GM23248 (cell line): ENCODE data around the gene SGSM2. TPM values are rescaled to one million over a fixed set of nuclear protein-coding genes. Genes with fewer than 3 reads are reported as not detected.

Experiments used
- DNase-seq: peaks from one replicate; pipeline ENCODE4 v3.0.0-alpha.2; 2015
- H2AFZ ChIP-seq: fragments of 200-600 bp; sonication (generic); 2 replicates; pipeline ENCODE4 v1.6.1; 2016; ENCODE audit warnings: antibody characterized with exemption
- H3F3A ChIP-seq: fragments of 200-600 bp; sonication (generic); 2 replicates; pipeline ENCODE4 v1.6.1; 2016; ENCODE audit warnings: mild to moderate bottlenecking, antibody characterized with exemption, mixed run types; ENCODE audit not compliant: insufficient read depth
- H3K27ac ChIP-seq: fragments of 200-600 bp; sonication (generic); 2 replicates; pipeline ENCODE4 v1.5.1; 2016; ENCODE audit warnings: mild to moderate bottlenecking
- H3K27me3 ChIP-seq: fragments of 200-600 bp; sonication (generic); replicated peaks from 2 replicates; pipeline ENCODE4 v1.6.1; 2016; ENCODE audit warnings: mild to moderate bottlenecking; ENCODE audit not compliant: insufficient read depth
- H3K36me3 ChIP-seq: fragments of 200-600 bp; sonication (generic); 2 replicates; pipeline ENCODE4 v1.6.1; 2016; ENCODE audit warnings: low read depth, mild to moderate bottlenecking
- H3K4me1 ChIP-seq: fragments of 200-600 bp; sonication (generic); 2 replicates; pipeline ENCODE4 v1.6.1; 2016; ENCODE audit warnings: mild to moderate bottlenecking; ENCODE audit not compliant: insufficient read depth
- H3K4me2 ChIP-seq: fragments of 200-600 bp; sonication (generic); one replicate; pipeline ENCODE4 v1.6.1; 2016; ENCODE audit warnings: mild to moderate bottlenecking; ENCODE audit not compliant: unreplicated experiment
- H3K4me3 ChIP-seq: fragments of 200-600 bp; sonication (generic); 2 replicates; pipeline ENCODE4 v1.5.1; 2016; ENCODE audit warnings: mild to moderate bottlenecking
- H3K79me2 ChIP-seq: fragments of 200-600 bp; sonication (generic); 2 replicates; pipeline ENCODE4 v1.6.1; 2016; ENCODE audit warnings: mild to moderate bottlenecking; ENCODE audit not compliant: insufficient read depth
- H3K9ac ChIP-seq: fragments of 200-600 bp; sonication (generic); 2 replicates; pipeline ENCODE4 v1.6.1; 2016; ENCODE audit warnings: mild to moderate bottlenecking
- H3K9me2 ChIP-seq: fragments of 200-600 bp; sonication (generic); 2 replicates; pipeline ENCODE4 v1.6.1; 2016; ENCODE audit warnings: mixed run types, mild to moderate bottlenecking, moderate library complexity; ENCODE audit not compliant: insufficient read depth
- H3K9me3 ChIP-seq: fragments of 200-600 bp; sonication (generic); one replicate; pipeline ENCODE4 v1.6.1; 2017; ENCODE audit warnings: low read depth
- H4K20me1 ChIP-seq: fragments of 200-600 bp; sonication (generic); 2 replicates; pipeline ENCODE4 v1.6.0; 2016; ENCODE audit not compliant: insufficient read depth
- EZH2 ChIP-seq: fragments of 200-600 bp; sonication (generic); IDR thresholded peaks from 2 replicates; pipeline ENCODE4 v1.6.1; 2018; ENCODE audit warnings: antibody characterized with exemption, mild to moderate bottlenecking; ENCODE audit not compliant: insufficient read depth, poor library complexity, severe bottlenecking
- EZH2phosphoT487 ChIP-seq: fragments of 200-600 bp; sonication (generic); IDR thresholded peaks from 2 replicates; pipeline ENCODE4 v1.6.1; 2018; ENCODE audit warnings: antibody characterized with exemption, moderate library complexity, mild to moderate bottlenecking, low read depth; ENCODE audit not compliant: insufficient read depth
- WGBS, 2 experiments: methylation state at CpG; one replicate each; pipeline ENCODE4 v1.1.6; 2015 to 2017; ENCODE audit warnings: low lambda C conversion rate in 2 of 2, low coverage in 1 of 2; ENCODE audit errors: missing lambda C conversion rate in 2 of 2; 5-methylcytosine and 5-hydroxymethylcytosine counted together
- in situ Hi-C: fragments of 300-500 bp; cut with MboI; formaldehyde crosslinking; loops from 2 replicates; pipeline ENCODE4 v1.15.0; 2020
- polyA plus RNA-seq: library from polyadenylated mRNA; unstranded; fragments of >200 nt; fragmentation: Nextera tagmentation; extraction: Ambion mirVana; gene quantifications from 2 replicates; pipeline ENCODE4 v1.2.1, GENCODE V29; 2016
- total RNA-seq: library from RNA; depleted of rRNA; stranded (reverse); fragments of >200 nt; shearing (Covaris generic); gene quantifications from 2 replicates; pipeline ENCODE4 v1.2.3, GENCODE V29; 2014

SGSM2 gene
- total and polyA plus RNA-seq, 2 experiments from 2014 or later, result 19.8 to 32.3 TPM

DNA sequence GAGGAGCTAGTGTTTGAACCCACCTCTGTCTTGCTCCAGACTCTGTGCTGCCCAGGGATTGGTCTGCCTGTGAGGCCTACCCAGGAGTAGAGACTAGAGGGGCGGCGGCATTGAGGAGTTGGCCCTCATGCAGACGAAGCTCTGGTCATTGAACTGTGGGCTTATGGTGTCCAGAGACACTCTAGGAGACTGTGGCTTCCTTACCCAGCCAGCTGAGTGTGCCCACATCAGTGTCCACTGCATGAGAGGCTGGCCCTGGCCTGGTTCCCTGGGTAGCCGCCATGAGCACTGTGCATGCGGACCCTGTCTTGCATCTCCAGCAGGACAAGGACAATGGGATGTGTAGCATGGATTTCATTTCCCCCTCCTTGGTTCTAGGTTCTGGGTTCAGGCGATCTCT is 14.0 kb downstream of the SGSM2 start:
- Histone ChIP-seq H3K36me3 (no peaks in the 10 kb centered on the region), H3K4me2 (no peak overlapping the region), H3K9me2 (no peaks in the 10 kb centered on the region), H3K9me3 (no peaks in the 10 kb centered on the region), H3K9ac (no peak overlapping the region), H3K27me3 (no peaks in the 10 kb centered on the region), H4K20me1 (no peaks in the 10 kb centered on the region), H3K4me1 (peaks cover 7% of the 10 kb centered on the region; the same call in 1 of the 2 replicates), H3F3A (no peaks in the 10 kb centered on the region), H3K4me3 (no peak overlapping the region), H3K79me2 (no peaks in the 10 kb centered on the region), H2AFZ (no peak overlapping the region), H3K27ac (no peak overlapping the region)
- in situ Hi-C loops, result no loop called here
- DNase-seq, result no peak
- TF ChIP-seq EZH2phosphoT487 (no peak), EZH2 (no peak)
- 95 to 98% methylated on average over 6 of the region's 6 CpGs for WGBS, 2 experiments

- H3K4me1 ChIP-seq, result peaks cover 5% of the 10 kb centered on the region
- WGBS, 2 experiments, result 96 to 98% methylated on average over 8 of the region's 8 CpGs
- in situ Hi-C loops, result no loop called here
- H3K4me2 ChIP-seq, result no peak overlapping the region
- H3K27ac ChIP-seq, result no peak overlapping the region
- no peak for TF ChIP-seq EZH2phosphoT487
- TF ChIP-seq EZH2, result no peak
- no peak overlapping the region for H3K9ac ChIP-seq
- no peak for DNase-seq
- H3K9me3 ChIP-seq, result no peaks in the 10 kb centered on the region
- H3K79me2 ChIP-seq, result no peaks in the 10 kb centered on the region
- no peaks in the 10 kb centered on the region for H3K27me3 ChIP-seq
- no peaks in the 10 kb centered on the region for H3K36me3 ChIP-seq
- H3K4me3 ChIP-seq, result no peak overlapping the region
- H2AFZ ChIP-seq, result no peak overlapping the region
- no peaks in the 10 kb centered on the region for H3K9me2 ChIP-seq
- peaks cover 13% of the 10 kb centered on the region for H3F3A ChIP-seq
- no peaks in the 10 kb centered on the region for H4K20me1 ChIP-seq
Observed at GRCh38 chr17:2354311-2354710, 17.0 kb downstream of the SGSM2 start.

GRCh38 chr17:2357237-2357636 is 19.9 kb downstream of the SGSM2 start:
- peaks cover 13% of the 10 kb centered on the region for H3F3A ChIP-seq
- no peak overlapping the region for H2AFZ ChIP-seq
- no peak overlapping the region for H3K4me3 ChIP-seq
- no peak overlapping the region for H3K9ac ChIP-seq
- H4K20me1 ChIP-seq, result no peaks in the 10 kb centered on the region
- WGBS, 2 experiments, result 98 to 99% methylated on average over 4 of the region's 4 CpGs
- peaks cover 7% of the 10 kb centered on the region for H3K4me1 ChIP-seq
- H3K36me3 ChIP-seq, result no peaks in the 10 kb centered on the region
- H3K9me2 ChIP-seq, result no peaks in the 10 kb centered on the region
- DNase-seq, result no peak
- H3K79me2 ChIP-seq, result no peaks in the 10 kb centered on the region
- TF ChIP-seq EZH2phosphoT487, result no peak
- no peak for TF ChIP-seq EZH2
- no peaks in the 10 kb centered on the region for H3K27me3 ChIP-seq
- H3K27ac ChIP-seq, result no peak overlapping the region
- no peak overlapping the region for H3K4me2 ChIP-seq
- no peaks in the 10 kb centered on the region for H3K9me3 ChIP-seq
- in situ Hi-C loops, result no loop called here

- no peak overlapping the region for H2AFZ ChIP-seq
- peaks cover 13% of the 10 kb centered on the region for H3F3A ChIP-seq
- WGBS, 2 experiments, result 85 to 90% methylated on average over 10 of the region's 10 CpGs
- no peaks in the 10 kb centered on the region for H3K79me2 ChIP-seq
- no peak overlapping the region for H3K27ac ChIP-seq
- no peaks in the 10 kb centered on the region for H3K9me2 ChIP-seq
- no peak overlapping the region for H3K9ac ChIP-seq
- no peak for TF ChIP-seq EZH2phosphoT487
- no peak for TF ChIP-seq EZH2
- H3K4me3 ChIP-seq, result no peak overlapping the region
- DNase-seq, result no peak
- no peaks in the 10 kb centered on the region for H4K20me1 ChIP-seq
- in situ Hi-C loops, result no loop called here
- no peaks in the 10 kb centered on the region for H3K9me3 ChIP-seq
- H3K36me3 ChIP-seq, result no peaks in the 10 kb centered on the region
- peaks cover 7% of the 10 kb centered on the region for H3K4me1 ChIP-seq
- no peak overlapping the region for H3K4me2 ChIP-seq
- no peaks in the 10 kb centered on the region for H3K27me3 ChIP-seq
Observed at GRCh38 chr17:2357931-2358434, 20.7 kb downstream of the SGSM2 start.
